Heart left ventricle (tissue), 16 donors: ENCODE data around the gene SLC38A10. TPM values are rescaled to one million over a fixed set of nuclear protein-coding genes. Genes with fewer than 3 reads are reported as not detected.

Source experiments
- ATAC-seq, 4 donors: fragments of 200-7000 bp; cut with Tn5 transposase; one replicate each; pipeline ENCODE4 v1.9.1; 2020 to 2022; ENCODE audit warnings: moderate library complexity in 4 of 4, mild to moderate bottlenecking in 3 of 4, moderate number of reproducible peaks in 1 of 4
- DNase-seq, 5 donors: peaks; one replicate each; pipeline ENCODE4 v3.0.0-alpha.2; 2020
- H3K27ac ChIP-seq, 12 donors: fragments of 200-600 bp; sonication (generic) in 4 of 12; one replicate each; pipeline versions ENCODE4 v1.5.0 to v1.8.0; 2016 to 2022; ENCODE audit warnings: mild to moderate bottlenecking in 2 of 12
- H3K27me3 ChIP-seq, 9 donors: fragments of 200-600 bp; sonication (generic) in 2 of 9; one replicate each; pipeline versions ENCODE4 v1.5.1 to v1.8.0; 2016 to 2022; ENCODE audit warnings: mild to moderate bottlenecking in 3 of 9
- H3K36me3 ChIP-seq, 9 donors: fragments of 200-600 bp; sonication (generic) in 2 of 9; one replicate each; pipeline versions ENCODE4 v1.5.0 to v1.8.0; 2018 to 2022; ENCODE audit warnings: mild to moderate bottlenecking in 2 of 9
- H3K4me1 ChIP-seq, 12 donors: fragments of 200-600 bp; sonication (generic) in 4 of 12; one replicate each; pipeline versions ENCODE4 v1.5.0 to v1.8.0; 2016 to 2022; ENCODE audit warnings: mild to moderate bottlenecking in 3 of 12
- H3K4me3 ChIP-seq, 12 donors: fragments of 200-600 bp; sonication (generic) in 4 of 12; one replicate each; pipeline versions ENCODE4 v1.5.0 to v1.8.0; 2017 to 2022; ENCODE audit warnings: mild to moderate bottlenecking in 9 of 12, moderate library complexity in 4 of 12
- H3K9me3 ChIP-seq, 12 donors: fragments of 200-600 bp; sonication (generic) in 4 of 12; one replicate each; pipeline versions ENCODE4 v1.5.0 to v1.8.0; 2016 to 2022; ENCODE audit warnings: mild to moderate bottlenecking in 1 of 12
- POLR2A ChIP-seq, 2 donors: fragments of 450-650 bp; IDR thresholded peaks; one replicate each; pipeline ENCODE4 v1.6.1; 2017; ENCODE audit warnings: antibody characterized with exemption in 2 of 2, mild to moderate bottlenecking in 2 of 2, moderate library complexity in 2 of 2
- WGBS, 4 donors: extraction: QIAGEN DNeasy Blood & Tissue Kit in 2 of 4; methylation state at CpG; one replicate each; pipeline versions ENCODE4 v1.1.5 to v1.1.7; 2013 to 2018; 5-methylcytosine and 5-hydroxymethylcytosine counted together
- intact Hi-C, 10 donors: fragments of 100-400 bp; cut with DNase I; formaldehyde crosslinking; loops; one replicate each; pipeline versions ENCODE4 v1.11.1 to v1.14.2; 2022
- polyA plus RNA-seq, 2 donors: library from polyadenylated mRNA; stranded (reverse); fragments of 200-250 nt; gene quantifications; one replicate each; pipeline ENCODE4 v1.2.3, GENCODE V29; 2013
- total RNA-seq, 9 donors: library from RNA; depleted of rRNA in 2 of 9; stranded (reverse); fragments of >200 nt in 2 of 9; fragmentation: NEBNext Ultra II Directional in 3 of 9; extraction: Animal tissue kit (Norgen Biotek cat#: 25700) in 3 of 9; gene quantifications; one replicate each; pipeline versions ENCODE4 v1.1.0 to v1.2.4, GENCODE V29; 2016 to 2023
- TF ChIP-seq, protein P1 (sequence below), 12 donors: fragments of 200-600 bp; sonication (generic) in 4 of 12; IDR thresholded peaks; one replicate each; pipeline versions ENCODE4 v1.5.0 to v1.8.0; 2018 to 2022; ENCODE audit warnings: antibody characterized with exemption in 12 of 12, mild to moderate bottlenecking in 5 of 12
- donor health status: ischemic (EF 13 %, LVEDD 7.1; RV severe dilation, severe dysfunction).
- donor health status: healthy with polysubstance abuse.
- donor health status: DM: no; HTN: yes; CAD: no.
- donor health status: DM: no; HTN: no; CAD: no.
- donor health status: ischemic (EF 25% LVEDD 6.9; RV normal size, moderate dysfunction).
- donor health status: ischemic (EF 25% LVEDD 5.7; RV mildly dilated, moderate dysfunction).
- donor health status: healthy.
- donor health status: DM: yes; HTN: yes; CAD: no.
- donor health status: ischemic (EF 35%, LVEDD 5.7; RV mildly dilated, moderate dysfunction).
- donor health status: nonischemic (EF 11% LVEDD 7.7; RV severe dilation, severe dysfunction).
- donor health status: DM: yes; HTN: yes; CAD: no.
- donor health status: PGD.
- donor health status: ischemic (EF 29% LVEDD 5.4; RV normal size, mild dysfunction).
- donor health status: nonischemic (EF 23%, LVEDD 6.1; RV moderate dilation, normal function).

Gene SLC38A10
- total and polyA plus RNA-seq, 11 donors = 27.4 to 67.7 (median 46.7) TPM

GRCh38 chr17:81312624-81313325 is 17.7 kb upstream of the SLC38A10 start:
- no peak for ATAC-seq
- Histone ChIP-seq H3K36me3 (no peaks in the 10 kb centered on the region), H3K27ac (no peak overlapping the region), H3K27me3 (no peaks in the 10 kb centered on the region), H3K4me3 (no peak overlapping the region), H3K9me3 (no peaks in the 10 kb centered on the region), H3K4me1 (peaks cover 4 to 30% (median 17%) of the 10 kb centered on the region in 12 donors)
- no peak for DNase-seq
- WGBS, 4 donors = 93 to 95% (median 94%) methylated on average over 17 to 22 of the region's 22 CpGs
- no peak for TF ChIP-seq POLR2A (IDR thresholded peaks at IDR 0.05)
- TF ChIP-seq, protein P1, sequence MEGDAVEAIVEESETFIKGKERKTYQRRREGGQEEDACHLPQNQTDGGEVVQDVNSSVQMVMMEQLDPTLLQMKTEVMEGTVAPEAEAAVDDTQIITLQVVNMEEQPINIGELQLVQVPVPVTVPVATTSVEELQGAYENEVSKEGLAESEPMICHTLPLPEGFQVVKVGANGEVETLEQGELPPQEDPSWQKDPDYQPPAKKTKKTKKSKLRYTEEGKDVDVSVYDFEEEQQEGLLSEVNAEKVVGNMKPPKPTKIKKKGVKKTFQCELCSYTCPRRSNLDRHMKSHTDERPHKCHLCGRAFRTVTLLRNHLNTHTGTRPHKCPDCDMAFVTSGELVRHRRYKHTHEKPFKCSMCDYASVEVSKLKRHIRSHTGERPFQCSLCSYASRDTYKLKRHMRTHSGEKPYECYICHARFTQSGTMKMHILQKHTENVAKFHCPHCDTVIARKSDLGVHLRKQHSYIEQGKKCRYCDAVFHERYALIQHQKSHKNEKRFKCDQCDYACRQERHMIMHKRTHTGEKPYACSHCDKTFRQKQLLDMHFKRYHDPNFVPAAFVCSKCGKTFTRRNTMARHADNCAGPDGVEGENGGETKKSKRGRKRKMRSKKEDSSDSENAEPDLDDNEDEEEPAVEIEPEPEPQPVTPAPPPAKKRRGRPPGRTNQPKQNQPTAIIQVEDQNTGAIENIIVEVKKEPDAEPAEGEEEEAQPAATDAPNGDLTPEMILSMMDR (IDR thresholded peaks at IDR 0.05) = no peak
- intact Hi-C loops = no loop called here

DNA sequence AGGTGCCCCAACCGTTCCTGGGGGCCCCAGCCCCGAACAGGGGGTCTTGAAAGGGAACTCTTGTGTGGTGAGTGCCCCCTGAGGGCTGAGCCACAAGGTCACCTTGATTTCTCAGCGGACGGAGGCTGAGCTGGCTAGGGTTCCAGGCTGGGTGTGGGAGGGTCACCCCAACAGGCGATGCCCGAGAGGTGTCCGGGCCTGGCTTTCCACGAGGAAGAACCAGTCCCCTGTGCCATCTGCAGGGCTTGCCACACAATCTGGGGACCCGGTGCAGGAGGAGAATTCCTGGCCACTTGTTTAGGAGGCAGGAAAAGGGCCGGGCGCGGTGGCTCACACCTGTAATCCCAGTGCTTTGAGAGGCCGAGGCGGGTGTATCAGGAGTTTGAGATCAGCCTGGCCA is 16.8 kb upstream of the SLC38A10 start:
- 86 to 93% (median 89%) methylated on average over 8 to 14 of the region's 14 CpGs for WGBS, 4 donors
- no peaks in the 10 kb centered on the region for H3K27me3 ChIP-seq
- intact Hi-C loops = no loop called here
- no peak overlapping the region for H3K27ac ChIP-seq
- no peak overlapping the region for H3K4me3 ChIP-seq
- no peaks in the 10 kb centered on the region for H3K36me3 ChIP-seq
- no peaks in the 10 kb centered on the region for H3K9me3 ChIP-seq
- DNase-seq = no peak
- TF ChIP-seq POLR2A (IDR thresholded peaks at IDR 0.05) = no peak
- TF ChIP-seq, protein P1 (IDR thresholded peaks at IDR 0.05) = no peak
- ATAC-seq = no peak
- peaks cover 4 to 33% (median 17%) of the 10 kb centered on the region in 12 donors for H3K4me1 ChIP-seq

DNA sequence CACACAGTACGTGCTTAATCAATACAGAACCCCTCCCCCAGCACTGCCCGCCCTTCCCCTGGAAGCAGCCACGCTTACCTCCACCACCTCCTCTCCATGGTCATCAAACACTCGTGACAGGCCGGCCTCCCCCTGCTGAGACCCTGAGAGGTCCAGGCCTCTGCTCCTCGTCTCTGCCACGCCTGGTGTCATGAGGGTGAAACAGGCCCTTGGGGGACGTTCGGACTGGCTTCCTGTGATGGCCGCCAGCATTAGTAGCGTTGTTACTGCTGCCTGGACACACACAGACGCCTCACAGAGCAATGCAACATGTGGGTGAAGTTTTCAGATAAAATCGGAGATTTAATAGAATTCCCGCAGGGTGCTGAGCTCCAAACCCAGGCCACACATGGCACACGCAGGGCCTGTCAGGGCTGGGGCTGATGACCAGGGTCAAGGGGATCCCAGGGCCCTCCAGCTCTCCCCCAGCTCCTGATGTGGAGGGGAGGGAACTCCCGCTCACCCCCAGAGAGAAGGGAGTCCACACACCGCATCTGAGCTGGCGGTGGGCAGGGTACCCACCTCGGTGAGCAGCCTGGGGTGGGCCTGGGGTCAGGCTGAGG is 15.9 kb upstream of the SLC38A10 start:
- no peak for DNase-seq
- intact Hi-C loops = no loop called here
- 88 to 97% (median 92%) methylated on average over 11 to 19 of the region's 19 CpGs for WGBS, 4 donors
- H3K27me3 ChIP-seq = no peaks in the 10 kb centered on the region
- H3K27ac ChIP-seq = no peak overlapping the region
- no peak overlapping the region for H3K4me3 ChIP-seq
- no peaks in the 10 kb centered on the region for H3K36me3 ChIP-seq
- H3K4me1 ChIP-seq = peaks cover 4 to 33% (median 17%) of the 10 kb centered on the region in 12 donors
- ATAC-seq = no peak
- TF ChIP-seq, protein P1 (IDR thresholded peaks at IDR 0.05) = no peak
- no peak for TF ChIP-seq POLR2A (IDR thresholded peaks at IDR 0.05)
- no peaks in the 10 kb centered on the region for H3K9me3 ChIP-seq
